Measurements from ENCODE around the gene SAMD9L.

DNA sequence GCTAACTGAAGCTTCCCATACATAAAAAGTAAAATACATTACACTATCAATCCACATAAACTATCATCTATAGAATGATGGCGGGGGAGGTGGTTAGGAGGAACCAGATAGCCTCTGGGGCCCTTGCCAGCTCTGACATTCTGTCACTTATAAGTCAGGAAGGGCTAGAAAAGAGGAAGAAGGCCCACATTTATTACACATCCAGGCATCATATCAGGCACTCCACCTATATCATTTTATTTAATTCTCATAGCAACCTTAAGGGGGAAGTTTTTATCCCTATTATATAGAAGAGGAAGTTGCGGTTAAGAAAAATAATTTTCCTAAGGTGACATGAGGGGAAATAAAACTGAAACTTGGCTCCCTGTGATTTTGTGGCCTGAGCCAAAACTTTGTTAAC lies 48.2 kb upstream of the SAMD9L start:
- no peak for TF ChIP-seq GATA2 (IDR thresholded peaks at IDR 0.05; ENCODE audit: low read depth, low read length)
- no peak for TF ChIP-seq GATA3 (IDR thresholded peaks at IDR 0.05; ENCODE audit: low read depth, low read length)

Data from SH-SY5Y (cell line).